ENCODE results near the gene CSNK1D.

The CSNK1D gene

GRCh38 chr17:82240506-82241182, 32.9 kb downstream of the CSNK1D start:
- no peak for DNase-seq (ENCODE audit: low spot score)

GRCh38 chr17:82239926-82240505, 33.5 kb downstream of the CSNK1D start:
- DNase-seq (ENCODE audit: low spot score): no peak

GRCh38 chr17:82239401-82239925, 34.0 kb downstream of the CSNK1D start:
- no peak for DNase-seq (ENCODE audit: low spot score)

GRCh38 chr17:82238472-82239201, 34.9 kb downstream of the CSNK1D start:
- peak; percentile 77 for DNase-seq (ENCODE audit: low spot score)

GRCh38 chr17:82237746-82238471, 35.6 kb downstream of the CSNK1D start:
- DNase-seq (ENCODE audit: low spot score): no peak

GRCh38 chr17:82237083-82237745, 36.3 kb downstream of the CSNK1D start:
- DNase-seq (ENCODE audit: low spot score): no peak

GRCh38 chr17:82236142-82236971, 37.1 kb downstream of the CSNK1D start:
- DNase-seq (ENCODE audit: low spot score): peak; percentile 70

GRCh38 chr17:82235775-82236141, 37.7 kb downstream of the CSNK1D start:
- DNase-seq (ENCODE audit: low spot score): peak; percentile 85

- no peak for DNase-seq (ENCODE audit: low spot score)
Measured at GRCh38 chr17:82235056-82235774, 38.3 kb downstream of the CSNK1D start.

- peak; percentile 78 for DNase-seq (ENCODE audit: low spot score)
Measured at GRCh38 chr17:82234211-82235055, 39.1 kb downstream of the CSNK1D start.

GRCh38 chr17:82232876-82233785, 40.4 kb downstream of the CSNK1D start:
- DNase-seq (ENCODE audit: low spot score): no peak

GRCh38 chr17:82232322-82232820, 41.1 kb downstream of the CSNK1D start:
- DNase-seq (ENCODE audit: low spot score): no peak

- peak; percentile 86 for DNase-seq (ENCODE audit: low spot score)
Measured at GRCh38 chr17:82231562-82232321, 41.8 kb downstream of the CSNK1D start.

- no peak for DNase-seq (ENCODE audit: low spot score)
Measured at GRCh38 chr17:82231312-82231561, 42.3 kb downstream of the CSNK1D start.

GRCh38 chr17:82230609-82231311, 42.7 kb downstream of the CSNK1D start:
- peak; percentile 85 for DNase-seq (ENCODE audit: low spot score)

- no peak for DNase-seq (ENCODE audit: low spot score)
Measured at GRCh38 chr17:82229698-82230608, 43.5 kb downstream of the CSNK1D start.

All from kidney tubule cell (primary cell).